GM12878 (cell line): Measurements from ENCODE around the gene SNAI1.

Experiments used
- CHD4 ChIP-seq: fragments of 200-600 bp; sonication (generic); IDR thresholded peaks from 2 replicates; pipeline ENCODE4 v1.6.1; 2016; ENCODE audit warnings: mild to moderate bottlenecking
- CTCF ChIP-seq, 3 experiments: IDR thresholded peaks in 2 of 3; conservative IDR thresholded peaks in 1 of 3; 2 replicates each; pipeline ENCODE4 v1.5.1; 2011; ENCODE audit warnings: low read depth in 3 of 3, low read length in 3 of 3, mild to moderate bottlenecking in 3 of 3, control low read depth in 2 of 3, moderate library complexity in 2 of 3, inconsistent platforms in 1 of 3, mixed read lengths in 1 of 3; ENCODE audit not compliant: control insufficient read depth in 2 of 3, insufficient read depth in 1 of 3; ENCODE audit errors: extremely low read depth in 1 of 3
- EGR1 ChIP-seq, 2 experiments: IDR thresholded peaks; 1 replicate in 1 of 2; 2 replicates in 1 of 2; pipeline ENCODE4 v1.6.1; 2011 to 2012; ENCODE audit warnings: low read depth in 2 of 2, low read length in 2 of 2, borderline replicate concordance in 1 of 2, mild to moderate bottlenecking in 1 of 2, moderate library complexity in 1 of 2
- EP300 ChIP-seq, 2 experiments: fragments of 150-350 bp in 1 of 2; IDR thresholded peaks; 2 replicates each; pipeline ENCODE4 v1.6.1; 2011 to 2012; ENCODE audit warnings: low read depth in 2 of 2, low read length in 2 of 2, borderline replicate concordance in 1 of 2, improper control_type of control experiment in 1 of 2, inconsistent platforms in 1 of 2; ENCODE audit not compliant: control insufficient read depth in 1 of 2
- EZH2 ChIP-seq: IDR thresholded peaks from 2 replicates; pipeline ENCODE4 v1.6.1; 2012; ENCODE audit warnings: low read depth, mild to moderate bottlenecking, control low read depth, inconsistent platforms, low read length, borderline replicate concordance; ENCODE audit not compliant: control insufficient read depth
- HDAC2 ChIP-seq: fragments of 200-600 bp; sonication (generic); IDR thresholded peaks from 2 replicates; pipeline ENCODE4 v1.6.1; 2017
- MYC ChIP-seq: IDR thresholded peaks from 2 replicates; pipeline ENCODE4 v1.6.1; 2011; ENCODE audit warnings: mild to moderate bottlenecking, low read length, moderate library complexity, inconsistent platforms; ENCODE audit not compliant: insufficient read depth, insufficient replicate concordance, insufficient read length, severe bottlenecking
- NFYB ChIP-seq: IDR thresholded peaks from 2 replicates; pipeline ENCODE4 v1.6.1; 2011; ENCODE audit warnings: low read depth, mild to moderate bottlenecking, low read length, improper control_type of control experiment, moderate library complexity; ENCODE audit not compliant: insufficient read depth
- POLR2A ChIP-seq: IDR thresholded peaks from 2 replicates; pipeline ENCODE4 v1.6.1; 2011; ENCODE audit warnings: low read depth, mild to moderate bottlenecking, low read length
- RAD21 ChIP-seq: IDR thresholded peaks from 2 replicates; pipeline ENCODE4 v1.6.1; 2011; ENCODE audit warnings: mild to moderate bottlenecking, low read depth, low read length, moderate library complexity; ENCODE audit not compliant: insufficient read depth
- SMC3 ChIP-seq: IDR thresholded peaks from 2 replicates; pipeline ENCODE4 v1.6.1; 2011; ENCODE audit warnings: low read length, improper control_type of control experiment, borderline replicate concordance
- SRF ChIP-seq, 2 experiments: IDR thresholded peaks; 2 replicates each; pipeline ENCODE4 v1.6.1; 2011; ENCODE audit warnings: low read depth in 2 of 2, low read length in 2 of 2, mild to moderate bottlenecking in 1 of 2, moderate library complexity in 1 of 2
- ZNF384 ChIP-seq: IDR thresholded peaks from 2 replicates; pipeline ENCODE4 v1.6.1; 2012; ENCODE audit warnings: low read depth, mild to moderate bottlenecking, low read length, improper control_type of control experiment, borderline replicate concordance

GRCh38 chr20:49956689-49957088 is 26.1 kb upstream of the SNAI1 start:
- TF ChIP-seq ZNF384 (no peak), EGR1 (IDR thresholded peaks at IDR 0.05; ENCODE audit: borderline replicate concordance in 1 of 2, low read depth in 2 of 2, low read length in 2 of 2) (no peak), CTCF (IDR thresholded peaks at IDR 0.05 in 2 of 3, conservative IDR thresholded peaks at IDR 0.05 in 1 of 3; ENCODE audit: control insufficient read depth in 2 of 3, extremely low read depth in 1 of 3, insufficient read depth in 1 of 3, low read depth in 3 of 3, low read length in 3 of 3) (no peak), CHD4 (no peak), MYC (no peak), EP300 (IDR thresholded peaks at IDR 0.05; ENCODE audit: borderline replicate concordance in 1 of 2, control insufficient read depth in 1 of 2, low read depth in 2 of 2, low read length in 2 of 2) (no peak), EZH2 (no peak), RAD21 (no peak), SRF (IDR thresholded peaks at IDR 0.05; ENCODE audit: low read depth in 2 of 2, low read length in 2 of 2) (no peak), NFYB (no peak), SMC3 (no peak), POLR2A (no peak), HDAC2 (no peak)
